Left ventricle myocardium inferior (tissue), 1 donor: ENCODE measurements around the gene ODC1. TPM values are rescaled to one million over a fixed set of nuclear protein-coding genes. Genes with fewer than 3 reads are reported as not detected.

Source experiments
- DNase-seq: peaks from one replicate; pipeline ENCODE4 v3.0.0-alpha.2; 2020
- H3K27ac ChIP-seq: fragments of 200-600 bp; replicated peaks from 2 replicates; pipeline ENCODE4 v1.8.0; 2021
- H3K27me3 ChIP-seq: fragments of 200-600 bp; 2 replicates; pipeline ENCODE4 v1.8.0; 2021; ENCODE audit warnings: low read depth
- H3K36me3 ChIP-seq: fragments of 200-600 bp; 2 replicates; pipeline ENCODE4 v1.8.0; 2021
- H3K4me1 ChIP-seq: fragments of 200-600 bp; 2 replicates; pipeline ENCODE4 v1.8.0; 2021
- H3K4me3 ChIP-seq: fragments of 200-600 bp; 2 replicates; pipeline ENCODE4 v1.8.0; 2021; ENCODE audit warnings: mild to moderate bottlenecking, moderate library complexity
- H3K9me3 ChIP-seq: fragments of 200-600 bp; replicated peaks from 2 replicates; pipeline ENCODE4 v1.8.0; 2021
- CTCF ChIP-seq: fragments of 200-600 bp; IDR thresholded peaks from 2 replicates; pipeline ENCODE4 v1.8.0; 2021; ENCODE audit warnings: antibody characterized with exemption, mild to moderate bottlenecking, borderline replicate concordance
- intact Hi-C: fragments of 100-400 bp; cut with micrococcal nuclease; formaldehyde crosslinking; loops from one replicate; pipeline ENCODE4 v1.11.0; 2022
- total RNA-seq: library from RNA; stranded (reverse); fragmentation: NEBNext Ultra II Directional; extraction: Animal tissue kit (Norgen Biotek cat#: 25700); gene quantifications from one replicate; pipeline ENCODE4 v1.2.1, GENCODE V29; 2021
- donor health status: DM: no; HTN: yes; CAD: no; lungs with severe emphysema.

The ODC1 gene
- total RNA-seq, 1 donor from 2014 or later, result 41.7 TPM

DNA sequence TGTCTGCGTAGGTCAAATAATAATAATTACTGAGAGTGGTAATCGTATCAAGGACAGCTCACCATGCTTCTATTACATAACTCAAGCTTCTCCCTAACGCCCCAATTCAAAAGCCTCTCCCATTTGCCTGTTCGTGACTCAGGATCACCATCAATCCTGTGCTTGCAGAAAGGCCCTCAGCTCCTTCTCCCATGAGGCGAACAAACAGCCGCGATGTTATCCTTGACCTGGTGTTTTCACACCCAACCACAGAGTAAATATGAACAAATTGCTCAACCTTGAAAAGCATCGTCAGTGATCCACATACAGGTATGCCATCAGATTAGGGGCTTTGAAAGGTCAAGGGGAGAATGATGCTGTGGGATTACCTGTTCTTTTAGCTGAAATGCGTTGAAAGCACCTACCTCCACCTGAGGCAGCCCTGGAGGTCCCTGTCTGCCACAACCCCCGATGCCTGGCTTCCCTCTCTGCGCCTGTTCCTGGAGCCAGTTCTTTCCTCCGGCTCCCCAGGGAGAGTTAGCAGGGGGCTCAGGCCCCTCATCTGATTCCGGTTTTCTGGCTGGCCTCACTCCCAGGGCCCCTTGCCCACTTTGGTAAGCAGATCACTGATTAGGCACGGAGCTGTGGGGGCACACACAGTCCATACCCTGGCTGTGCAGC lies 39.1 kb upstream of the ODC1 start:
- H3K9me3 ChIP-seq, result peaks cover 10% of the 10 kb centered on the region
- H3K36me3 ChIP-seq, result no peaks in the 10 kb centered on the region
- H3K27ac ChIP-seq, result no peak overlapping the region
- intact Hi-C loops, result no loop called here
- TF ChIP-seq CTCF, result no peak
- DNase-seq, result no peak
- H3K4me1 ChIP-seq, result no peaks in the 10 kb centered on the region
- peaks cover 75% of the 10 kb centered on the region for H3K27me3 ChIP-seq
- H3K4me3 ChIP-seq, result no peak overlapping the region

DNA sequence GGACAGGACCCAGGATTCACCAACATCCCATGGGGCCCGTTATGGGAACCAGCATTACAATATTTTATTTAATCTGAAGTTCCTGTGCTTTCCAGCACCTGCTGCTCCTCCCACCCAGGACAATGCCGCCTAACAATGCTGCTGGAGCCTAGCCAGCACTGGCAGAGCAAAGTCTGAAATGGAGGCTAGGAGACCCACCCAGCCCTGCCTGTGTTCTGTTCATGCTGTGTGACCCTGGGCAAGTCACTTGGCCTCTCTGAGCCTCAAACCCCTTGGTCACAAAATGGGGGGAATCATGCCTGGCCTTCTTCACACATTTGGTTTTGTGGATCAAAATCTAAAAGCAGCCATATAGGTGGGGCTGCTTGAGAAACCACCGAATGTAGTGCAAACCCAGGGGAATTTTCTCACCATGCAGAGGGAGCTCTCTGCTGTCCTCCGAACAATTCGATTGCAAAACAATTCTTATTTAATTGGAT lies 38.5 kb upstream of the ODC1 start:
- intact Hi-C loops, result no loop called here
- no peak overlapping the region for H3K27ac ChIP-seq

DNA sequence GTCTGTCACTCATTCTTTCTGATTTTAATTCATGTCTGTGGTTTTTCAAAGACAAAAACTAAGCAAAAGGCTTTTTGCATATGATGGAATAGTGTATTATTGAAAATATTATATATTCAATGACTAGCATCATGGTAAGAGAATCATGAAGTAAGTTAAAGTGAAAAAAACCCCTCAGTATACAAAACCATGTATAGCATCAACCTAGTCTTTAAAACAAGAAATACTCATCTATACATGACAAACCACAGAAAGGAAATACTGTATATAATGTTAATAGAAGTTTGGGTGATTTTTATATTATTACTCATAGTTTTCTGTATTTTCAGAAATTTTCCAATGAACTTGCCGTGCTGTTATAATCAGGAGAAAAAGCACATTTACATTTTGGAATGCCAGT lies 38.0 kb upstream of the ODC1 start:
- Histone ChIP-seq H3K27ac (no peak overlapping the region), H3K27me3 (peaks cover 68% of the 10 kb centered on the region), H3K36me3 (no peaks in the 10 kb centered on the region), H3K9me3 (no peaks in the 10 kb centered on the region), H3K4me1 (no peaks in the 10 kb centered on the region), H3K4me3 (no peak overlapping the region)
- intact Hi-C loops, result no loop called here
- no peak for TF ChIP-seq CTCF
- no peak for DNase-seq

More for the DNA sequence above, 38.5 kb upstream of the ODC1 start:
- H3K4me1 ChIP-seq, result no peaks in the 10 kb centered on the region
- no peaks in the 10 kb centered on the region for H3K36me3 ChIP-seq
- no peak for DNase-seq
- no peak for TF ChIP-seq CTCF
- peaks cover 73% of the 10 kb centered on the region for H3K27me3 ChIP-seq
- peaks cover 4% of the 10 kb centered on the region for H3K9me3 ChIP-seq
- H3K4me3 ChIP-seq, result no peak overlapping the region

DNA sequence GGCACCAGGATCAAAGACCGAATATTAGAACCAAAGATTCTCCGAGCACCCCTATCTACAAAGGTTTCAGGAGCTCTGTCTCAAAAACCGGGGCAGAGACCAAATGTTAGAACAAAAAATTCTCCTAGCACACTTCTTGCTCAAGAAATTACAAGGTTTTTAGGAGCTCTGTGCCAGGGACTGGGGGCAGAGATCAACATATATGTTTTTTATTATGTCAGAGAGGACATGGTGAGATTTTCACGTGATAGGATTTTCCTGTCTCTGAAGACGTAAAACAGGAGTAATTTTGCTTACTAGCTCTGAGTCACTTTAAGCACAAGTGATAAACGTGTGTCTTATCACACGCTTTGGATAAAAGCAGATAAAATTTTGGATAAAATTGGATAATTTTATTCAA lies 34.8 kb upstream of the ODC1 start:
- Histone ChIP-seq H3K27ac (no peak overlapping the region), H3K4me1 (no peaks in the 10 kb centered on the region), H3K9me3 (no peaks in the 10 kb centered on the region), H3K36me3 (no peaks in the 10 kb centered on the region), H3K4me3 (no peak overlapping the region), H3K27me3 (peaks cover 42% of the 10 kb centered on the region)
- intact Hi-C loops, result no loop called here
- TF ChIP-seq CTCF, result no peak
- no peak for DNase-seq

GRCh38 chr2:10482460-10482859 lies 34.3 kb upstream of the ODC1 start:
- intact Hi-C loops, result no loop called here
- no peak for TF ChIP-seq CTCF
- no peak for DNase-seq
- H3K9me3 ChIP-seq, result no peaks in the 10 kb centered on the region
- no peak overlapping the region for H3K4me3 ChIP-seq
- H3K36me3 ChIP-seq, result no peaks in the 10 kb centered on the region
- no peak overlapping the region for H3K27ac ChIP-seq
- H3K4me1 ChIP-seq, result no peaks in the 10 kb centered on the region
- H3K27me3 ChIP-seq, result peaks cover 37% of the 10 kb centered on the region
